IPS-20b (cell line): ENCODE measurements around the gene LANCL2.

Source experiments
- H3K27ac ChIP-seq: one replicate; pipeline ENCODE4 v1.5.1; 2013; ENCODE audit warnings: low read length
- H3K27me3 ChIP-seq: 2 replicates; pipeline ENCODE4 v1.6.1; 2013; ENCODE audit warnings: mild to moderate bottlenecking, low read length, inconsistent platforms; ENCODE audit not compliant: insufficient read depth
- H3K36me3 ChIP-seq: 2 replicates; pipeline ENCODE4 v1.6.1; 2013; ENCODE audit warnings: low read depth, mild to moderate bottlenecking, inconsistent platforms, low read length, moderate library complexity; ENCODE audit not compliant: insufficient read depth
- H3K4me1 ChIP-seq: 2 replicates; pipeline ENCODE4 v1.6.1; 2013; ENCODE audit warnings: mild to moderate bottlenecking, control low read depth, inconsistent platforms, low read length, moderate library complexity; ENCODE audit not compliant: insufficient read depth
- H3K4me3 ChIP-seq: 2 replicates; pipeline ENCODE4 v1.5.1; 2013; ENCODE audit warnings: mild to moderate bottlenecking, low read length, inconsistent platforms
- H3K9ac ChIP-seq: 2 replicates; pipeline ENCODE4 v1.6.1; 2013; ENCODE audit warnings: low read depth, mild to moderate bottlenecking, inconsistent platforms, low read length, moderate library complexity
- H3K9me3 ChIP-seq: 2 replicates; pipeline ENCODE4 v1.6.1; 2013; ENCODE audit warnings: mild to moderate bottlenecking, low read depth, low read length, inconsistent platforms; ENCODE audit not compliant: insufficient read depth

Gene LANCL2

GRCh38 chr7:55365675-55366460 lies 731 bp downstream of the LANCL2 start:
- Histone ChIP-seq H3K4me3 (peak overlapping the region; percentile 99), H3K9me3 (no peaks in the 10 kb centered on the region)

GRCh38 chr7:55366461-55367070 lies 1.4 kb downstream of the LANCL2 start:
- Histone ChIP-seq H3K27ac (peak overlapping the region; percentile 96), H3K9me3 (no peaks in the 10 kb centered on the region), H3K4me1 (peaks cover 4% of the 10 kb centered on the region; the same call in 1 of the 2 replicates), H3K4me3 (peak overlapping the region; percentile 99), H3K9ac (peak overlapping the region; percentile 97), H3K36me3 (no peaks in the 10 kb centered on the region), H3K27me3 (no peaks in the 10 kb centered on the region)

More at GRCh38 chr7:55365675-55366460, 731 bp downstream of the LANCL2 start:
- Histone ChIP-seq H3K27ac (peak overlapping the region; percentile 96), H3K36me3 (no peaks in the 10 kb centered on the region), H3K9ac (peak overlapping the region; percentile 97), H3K27me3 (no peaks in the 10 kb centered on the region), H3K4me1 (peaks cover 4% of the 10 kb centered on the region; the same call in 1 of the 2 replicates)

GRCh38 chr7:55367283-55367840 lies 2.2 kb downstream of the LANCL2 start:
- Histone ChIP-seq H3K9ac (peak overlapping the region; percentile 97), H3K9me3 (no peaks in the 10 kb centered on the region), H3K4me3 (peak overlapping the region; percentile 99), H3K27ac (peak overlapping the region; percentile 96), H3K4me1 (peaks cover 4% of the 10 kb centered on the region; the same call in 1 of the 2 replicates), H3K36me3 (no peaks in the 10 kb centered on the region), H3K27me3 (no peaks in the 10 kb centered on the region)

- H3K36me3 ChIP-seq = no peaks in the 10 kb centered on the region
- H3K4me3 ChIP-seq = no peak overlapping the region
- H3K4me1 ChIP-seq = peaks cover 2% of the 10 kb centered on the region; the same call in 1 of the 2 replicates
- H3K27me3 ChIP-seq = no peaks in the 10 kb centered on the region
- no peak overlapping the region for H3K9ac ChIP-seq
- no peak overlapping the region for H3K27ac ChIP-seq
- H3K9me3 ChIP-seq = no peaks in the 10 kb centered on the region
Measured at GRCh38 chr7:55369427-55370400, 4.6 kb downstream of the LANCL2 start.

DNA sequence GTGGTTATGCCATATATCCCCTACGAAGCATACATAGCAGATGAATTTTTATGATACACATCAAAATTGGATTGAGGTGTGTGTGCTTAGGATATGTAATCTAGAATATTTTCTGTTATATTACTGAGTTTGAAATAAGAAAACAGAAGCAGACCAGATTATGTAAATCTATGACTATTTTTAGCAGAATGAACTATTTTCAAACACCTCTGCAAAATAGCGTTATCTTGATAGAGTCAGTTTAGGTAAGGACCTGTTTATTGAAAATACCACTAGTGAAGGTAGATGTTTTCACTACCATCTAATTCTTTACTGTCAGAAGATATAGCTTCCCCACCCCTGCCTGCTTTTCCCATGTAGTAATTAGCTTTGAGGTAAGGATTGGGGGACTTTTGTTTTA lies 9.1 kb downstream of the LANCL2 start:
- H3K9me3 ChIP-seq = no peaks in the 10 kb centered on the region
- no peaks in the 10 kb centered on the region for H3K4me1 ChIP-seq

DNA sequence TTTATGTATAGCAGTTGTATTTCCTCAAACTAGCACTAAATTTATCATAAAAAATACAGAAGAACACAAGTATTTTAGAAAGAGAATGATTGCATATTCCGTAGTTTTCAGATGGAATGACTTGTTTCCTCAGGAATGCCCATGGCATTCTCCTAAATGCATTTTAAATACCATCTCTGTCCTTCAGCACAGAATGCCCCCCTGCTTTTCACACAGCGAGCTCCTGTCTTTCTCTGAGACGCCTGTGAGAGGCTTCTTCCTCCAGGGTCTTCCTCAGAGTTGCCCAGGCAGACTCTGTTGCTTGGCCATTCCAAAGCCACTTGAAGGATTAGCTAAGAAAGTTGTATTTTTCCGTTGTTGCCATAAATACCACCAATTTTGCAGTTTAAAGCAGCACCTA lies 10.1 kb downstream of the LANCL2 start:
- Histone ChIP-seq H3K27me3 (no peaks in the 10 kb centered on the region), H3K9ac (no peak overlapping the region), H3K27ac (no peak overlapping the region), H3K4me1 (no peaks in the 10 kb centered on the region), H3K36me3 (no peaks in the 10 kb centered on the region), H3K9me3 (no peaks in the 10 kb centered on the region), H3K4me3 (no peak overlapping the region)

More for the DNA sequence above, 9.1 kb downstream of the LANCL2 start:
- Histone ChIP-seq H3K36me3 (no peaks in the 10 kb centered on the region), H3K9ac (no peak overlapping the region), H3K4me3 (no peak overlapping the region), H3K27ac (no peak overlapping the region), H3K27me3 (no peaks in the 10 kb centered on the region)

GRCh38 chr7:55377162-55377817 lies 12.2 kb downstream of the LANCL2 start:
- H3K9ac ChIP-seq = no peak overlapping the region
- H3K4me1 ChIP-seq = peaks cover 7% of the 10 kb centered on the region
- H3K27ac ChIP-seq = no peak overlapping the region

DNA sequence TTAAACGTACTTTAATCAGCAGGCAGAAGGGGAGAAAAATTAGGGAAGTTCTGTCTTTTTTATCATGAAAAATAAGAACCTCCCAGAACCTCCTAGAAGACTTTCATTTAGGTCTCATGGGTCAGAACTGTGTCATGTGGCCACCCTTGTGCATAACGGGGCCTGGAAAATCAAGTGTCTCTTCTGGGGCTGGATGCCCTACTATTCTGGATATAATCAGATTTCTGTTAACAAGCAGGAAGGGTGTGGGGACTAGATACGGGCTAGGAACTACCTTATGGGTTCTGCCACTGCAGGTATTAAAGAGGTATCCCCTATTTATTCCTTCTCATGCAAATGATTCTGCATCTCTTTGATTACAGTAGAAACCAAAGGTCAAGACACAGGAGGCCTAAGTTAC lies 14.1 kb downstream of the LANCL2 start:
- Histone ChIP-seq H3K9me3 (peaks cover 14% of the 10 kb centered on the region), H3K27ac (no peak overlapping the region)

More at GRCh38 chr7:55377162-55377817, 12.2 kb downstream of the LANCL2 start:
- Histone ChIP-seq H3K27me3 (no peaks in the 10 kb centered on the region), H3K9me3 (0 out of 2 replicates have a peak, but pooled peaks cover 1% of the 10 kb centered on the region), H3K36me3 (no peaks in the 10 kb centered on the region), H3K4me3 (no peak overlapping the region)

GRCh38 chr7:55381189-55381588 lies 16.1 kb downstream of the LANCL2 start:
- Histone ChIP-seq H3K9me3 (peaks cover 28% of the 10 kb centered on the region), H3K4me3 (no peak overlapping the region), H3K9ac (no peak overlapping the region), H3K27ac (no peak overlapping the region), H3K4me1 (peaks cover 7% of the 10 kb centered on the region), H3K36me3 (no peaks in the 10 kb centered on the region), H3K27me3 (no peaks in the 10 kb centered on the region)

More for the DNA sequence above, 14.1 kb downstream of the LANCL2 start:
- Histone ChIP-seq H3K4me3 (no peak overlapping the region), H3K9ac (no peak overlapping the region), H3K27me3 (no peaks in the 10 kb centered on the region), H3K36me3 (no peaks in the 10 kb centered on the region), H3K4me1 (peaks cover 7% of the 10 kb centered on the region)

GRCh38 chr7:55381696-55382095 lies 16.6 kb downstream of the LANCL2 start:
- Histone ChIP-seq H3K4me1 (peaks cover 7% of the 10 kb centered on the region), H3K9ac (no peak overlapping the region), H3K27me3 (no peaks in the 10 kb centered on the region), H3K36me3 (0 out of 2 replicates have a peak, but pooled peaks cover 4% of the 10 kb centered on the region), H3K4me3 (no peak overlapping the region), H3K9me3 (peaks cover 33% of the 10 kb centered on the region), H3K27ac (no peak overlapping the region)
